ENCODE results near the gene C1QBP. TPM values are rescaled to one million over a fixed set of nuclear protein-coding genes. Genes with fewer than 3 reads are reported as not detected.
"Not testable (repeated sequence)": the region's sequence is repeated elsewhere in the genome, so short reads cannot be mapped to it uniquely, and the experiment has no call there.

Gene C1QBP
- total and polyA plus RNA-seq, 4 donors: 94.9 to 123 (median 112) TPM

DNA sequence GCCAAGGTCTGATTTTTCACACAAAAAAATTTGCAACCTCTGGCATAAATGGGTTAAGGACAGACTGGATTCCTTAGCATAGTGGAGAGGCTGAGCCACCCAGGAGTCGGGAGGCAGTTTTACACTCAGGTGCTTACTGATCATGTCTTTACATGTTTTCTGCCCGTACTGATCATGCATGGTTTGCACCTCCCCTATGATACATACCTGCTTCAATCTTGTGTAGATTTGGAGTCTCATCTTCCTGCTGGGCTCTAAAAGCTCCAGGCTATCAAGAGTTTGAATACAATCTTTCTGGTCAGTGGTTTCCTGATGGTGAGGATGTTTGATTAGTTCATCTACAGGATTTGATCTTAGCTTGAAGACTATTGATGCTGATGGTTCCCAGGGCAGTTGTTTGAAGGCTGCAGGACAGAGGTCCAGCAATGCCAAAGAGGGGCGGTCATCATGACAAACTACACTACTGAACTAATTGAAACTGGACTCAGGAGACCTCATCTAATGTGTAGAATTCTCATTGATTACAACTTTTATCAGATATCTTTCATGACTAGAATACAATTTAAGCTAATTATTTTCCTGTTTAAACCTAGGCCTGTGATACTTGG is 6.9 kb downstream of the C1QBP start:
- Histone ChIP-seq H3K27ac (ENCODE audit: low read depth in 1 of 2, low read length in 2 of 2) (no peak overlapping the region), H3K9me3 (ENCODE audit: control insufficient read depth in 4 of 4, low read length in 3 of 4) (no peaks in the 10 kb centered on the region), H3K36me3 (ENCODE audit: control insufficient read depth in 4 of 4, insufficient read depth in 3 of 4, low read depth in 1 of 4, low read length in 3 of 4) (peaks cover 8 to 69% (median 59%) of the 10 kb centered on the region in 4 donors), H3K4me3 (ENCODE audit: low read depth in 1 of 3, low read length in 3 of 3) (no peak overlapping the region), H3K9ac (ENCODE audit: low read depth in 1 of 2, low read length in 2 of 2) (no peak overlapping the region), H3K4me1 (ENCODE audit: control insufficient read depth in 4 of 4, insufficient read depth in 4 of 4, low read length in 3 of 4) (no peaks in the 10 kb centered on the region), H3K27me3 (ENCODE audit: control insufficient read depth in 4 of 4, insufficient read depth in 4 of 4, low read length in 3 of 4) (no peaks in the 10 kb centered on the region)
- no peak for DNase-seq (ENCODE audit: low spot score)
- TF ChIP-seq HNF4G (IDR thresholded peaks at IDR 0.05) (no peak), GABPA (IDR thresholded peaks at IDR 0.05 in 1 of 2, conservative IDR thresholded peaks at IDR 0.05 in 1 of 2) (no peak), EGR1 (IDR thresholded peaks at IDR 0.05; ENCODE audit: low read depth in 2 of 2) (no peak), HNF4A (conservative IDR thresholded peaks at IDR 0.05) (no peak), JUND (IDR thresholded peaks at IDR 0.05) (no peak), FOXA2 (IDR thresholded peaks at IDR 0.05) (no peak), FOXA1 (IDR thresholded peaks at IDR 0.05) (no peak), RXRA (IDR thresholded peaks at IDR 0.05) (no peak), NR2F2 (IDR thresholded peaks at IDR 0.05) (no peak), TAF1 (conservative IDR thresholded peaks at IDR 0.05) (no peak), RAD21 (IDR thresholded peaks at IDR 0.05) (no peak), SP1 (IDR thresholded peaks at IDR 0.05) (no peak)
- TF ChIP-seq, protein P1, sequence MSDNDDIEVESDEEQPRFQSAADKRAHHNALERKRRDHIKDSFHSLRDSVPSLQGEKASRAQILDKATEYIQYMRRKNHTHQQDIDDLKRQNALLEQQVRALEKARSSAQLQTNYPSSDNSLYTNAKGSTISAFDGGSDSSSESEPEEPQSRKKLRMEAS (IDR thresholded peaks at IDR 0.05): no peak
- TF ChIP-seq, protein P2, sequence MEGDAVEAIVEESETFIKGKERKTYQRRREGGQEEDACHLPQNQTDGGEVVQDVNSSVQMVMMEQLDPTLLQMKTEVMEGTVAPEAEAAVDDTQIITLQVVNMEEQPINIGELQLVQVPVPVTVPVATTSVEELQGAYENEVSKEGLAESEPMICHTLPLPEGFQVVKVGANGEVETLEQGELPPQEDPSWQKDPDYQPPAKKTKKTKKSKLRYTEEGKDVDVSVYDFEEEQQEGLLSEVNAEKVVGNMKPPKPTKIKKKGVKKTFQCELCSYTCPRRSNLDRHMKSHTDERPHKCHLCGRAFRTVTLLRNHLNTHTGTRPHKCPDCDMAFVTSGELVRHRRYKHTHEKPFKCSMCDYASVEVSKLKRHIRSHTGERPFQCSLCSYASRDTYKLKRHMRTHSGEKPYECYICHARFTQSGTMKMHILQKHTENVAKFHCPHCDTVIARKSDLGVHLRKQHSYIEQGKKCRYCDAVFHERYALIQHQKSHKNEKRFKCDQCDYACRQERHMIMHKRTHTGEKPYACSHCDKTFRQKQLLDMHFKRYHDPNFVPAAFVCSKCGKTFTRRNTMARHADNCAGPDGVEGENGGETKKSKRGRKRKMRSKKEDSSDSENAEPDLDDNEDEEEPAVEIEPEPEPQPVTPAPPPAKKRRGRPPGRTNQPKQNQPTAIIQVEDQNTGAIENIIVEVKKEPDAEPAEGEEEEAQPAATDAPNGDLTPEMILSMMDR (IDR thresholded peaks at IDR 0.05; ENCODE audit: low read depth, low read length, missing input control): no peak
- TF ChIP-seq, protein P3, sequence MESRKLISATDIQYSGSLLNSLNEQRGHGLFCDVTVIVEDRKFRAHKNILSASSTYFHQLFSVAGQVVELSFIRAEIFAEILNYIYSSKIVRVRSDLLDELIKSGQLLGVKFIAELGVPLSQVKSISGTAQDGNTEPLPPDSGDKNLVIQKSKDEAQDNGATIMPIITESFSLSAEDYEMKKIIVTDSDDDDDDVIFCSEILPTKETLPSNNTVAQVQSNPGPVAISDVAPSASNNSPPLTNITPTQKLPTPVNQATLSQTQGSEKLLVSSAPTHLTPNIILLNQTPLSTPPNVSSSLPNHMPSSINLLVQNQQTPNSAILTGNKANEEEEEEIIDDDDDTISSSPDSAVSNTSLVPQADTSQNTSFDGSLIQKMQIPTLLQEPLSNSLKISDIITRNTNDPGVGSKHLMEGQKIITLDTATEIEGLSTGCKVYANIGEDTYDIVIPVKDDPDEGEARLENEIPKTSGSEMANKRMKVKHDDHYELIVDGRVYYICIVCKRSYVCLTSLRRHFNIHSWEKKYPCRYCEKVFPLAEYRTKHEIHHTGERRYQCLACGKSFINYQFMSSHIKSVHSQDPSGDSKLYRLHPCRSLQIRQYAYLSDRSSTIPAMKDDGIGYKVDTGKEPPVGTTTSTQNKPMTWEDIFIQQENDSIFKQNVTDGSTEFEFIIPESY (IDR thresholded peaks at IDR 0.05): no peak
- TF ChIP-seq, protein P4, sequence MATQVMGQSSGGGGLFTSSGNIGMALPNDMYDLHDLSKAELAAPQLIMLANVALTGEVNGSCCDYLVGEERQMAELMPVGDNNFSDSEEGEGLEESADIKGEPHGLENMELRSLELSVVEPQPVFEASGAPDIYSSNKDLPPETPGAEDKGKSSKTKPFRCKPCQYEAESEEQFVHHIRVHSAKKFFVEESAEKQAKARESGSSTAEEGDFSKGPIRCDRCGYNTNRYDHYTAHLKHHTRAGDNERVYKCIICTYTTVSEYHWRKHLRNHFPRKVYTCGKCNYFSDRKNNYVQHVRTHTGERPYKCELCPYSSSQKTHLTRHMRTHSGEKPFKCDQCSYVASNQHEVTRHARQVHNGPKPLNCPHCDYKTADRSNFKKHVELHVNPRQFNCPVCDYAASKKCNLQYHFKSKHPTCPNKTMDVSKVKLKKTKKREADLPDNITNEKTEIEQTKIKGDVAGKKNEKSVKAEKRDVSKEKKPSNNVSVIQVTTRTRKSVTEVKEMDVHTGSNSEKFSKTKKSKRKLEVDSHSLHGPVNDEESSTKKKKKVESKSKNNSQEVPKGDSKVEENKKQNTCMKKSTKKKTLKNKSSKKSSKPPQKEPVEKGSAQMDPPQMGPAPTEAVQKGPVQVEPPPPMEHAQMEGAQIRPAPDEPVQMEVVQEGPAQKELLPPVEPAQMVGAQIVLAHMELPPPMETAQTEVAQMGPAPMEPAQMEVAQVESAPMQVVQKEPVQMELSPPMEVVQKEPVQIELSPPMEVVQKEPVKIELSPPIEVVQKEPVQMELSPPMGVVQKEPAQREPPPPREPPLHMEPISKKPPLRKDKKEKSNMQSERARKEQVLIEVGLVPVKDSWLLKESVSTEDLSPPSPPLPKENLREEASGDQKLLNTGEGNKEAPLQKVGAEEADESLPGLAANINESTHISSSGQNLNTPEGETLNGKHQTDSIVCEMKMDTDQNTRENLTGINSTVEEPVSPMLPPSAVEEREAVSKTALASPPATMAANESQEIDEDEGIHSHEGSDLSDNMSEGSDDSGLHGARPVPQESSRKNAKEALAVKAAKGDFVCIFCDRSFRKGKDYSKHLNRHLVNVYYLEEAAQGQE (IDR thresholded peaks at IDR 0.05): no peak
- WGBS: 92% methylated on average over 3 of the region's 3 CpGs

DNA sequence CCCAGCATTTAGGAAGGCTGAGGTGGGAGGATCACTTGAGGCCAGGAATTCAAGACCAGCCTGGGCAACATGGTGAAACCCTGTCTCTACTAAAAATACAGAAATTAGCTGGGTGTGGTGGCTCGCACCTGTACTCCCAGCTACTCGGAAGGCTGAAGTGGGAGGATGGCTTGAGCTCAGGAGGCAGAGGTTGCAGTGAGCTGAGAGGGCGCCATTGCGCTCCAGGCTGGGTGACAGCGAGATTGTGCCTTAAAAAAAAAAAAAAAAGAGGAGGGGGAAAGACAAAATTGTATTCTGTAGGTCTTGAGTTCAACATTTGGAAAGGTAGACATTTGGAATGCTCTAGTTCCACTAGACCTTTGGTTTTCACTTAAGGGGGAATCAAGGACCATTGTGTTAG is 7.7 kb downstream of the C1QBP start:
- H3K9ac ChIP-seq (ENCODE audit: low read depth in 1 of 2, low read length in 2 of 2); DNase-seq (ENCODE audit: low spot score); H3K27ac ChIP-seq (ENCODE audit: low read depth in 1 of 2, low read length in 2 of 2); H3K4me3 ChIP-seq (ENCODE audit: low read depth in 1 of 3, low read length in 3 of 3); H3K27me3 ChIP-seq (ENCODE audit: control insufficient read depth in 4 of 4, insufficient read depth in 4 of 4, low read length in 3 of 4); H3K9me3 ChIP-seq (ENCODE audit: control insufficient read depth in 4 of 4, low read length in 3 of 4); H3K4me1 ChIP-seq (ENCODE audit: control insufficient read depth in 4 of 4, insufficient read depth in 4 of 4, low read length in 3 of 4): not testable (repeated sequence)
- H3K36me3 ChIP-seq (ENCODE audit: control insufficient read depth in 4 of 4, insufficient read depth in 3 of 4, low read depth in 1 of 4, low read length in 3 of 4): peaks cover 8 to 71% (median 61%) of the 10 kb centered on the region in 4 donors
- 93% methylated on average over 5 of the region's 5 CpGs for WGBS
